ENCODE results near the gene ZC3H7B. TPM values are rescaled to one million over a fixed set of nuclear protein-coding genes. Genes with fewer than 3 reads are reported as not detected.

ZC3H7B gene
- polyA plus RNA-seq, 1 donor (not counting 4 experiments of a cell fraction or from before 2014, with no cell fraction given): 24.2 TPM

- Histone ChIP-seq H4K20me1 (ENCODE audit: control insufficient read depth, extremely low read depth, insufficient read depth, low read length) (no peaks in the 10 kb centered on the region), H3K27me3 (ENCODE audit: control insufficient read depth, extremely low read depth, insufficient read depth, low read length) (no peaks in the 10 kb centered on the region), H3K79me2 (ENCODE audit: control insufficient read depth, insufficient read depth, low read length) (no peaks in the 10 kb centered on the region), H3K36me3 (ENCODE audit: control insufficient read depth in 2 of 2, extremely low read depth in 1 of 2, insufficient read depth in 2 of 2, low read length in 2 of 2) (peaks cover 44 to 62% of the 10 kb centered on the region in 2 experiments), H3K9ac (ENCODE audit: control insufficient read depth, extremely low read depth, insufficient read depth, low read length) (no peak overlapping the region), H3K9me1 (ENCODE audit: control insufficient read depth, extremely low read depth, insufficient read depth, low read length) (no peaks in the 10 kb centered on the region), H3K4me1 (ENCODE audit: control insufficient read depth, extremely low read depth, insufficient read depth, low read length) (no peaks in the 10 kb centered on the region), H2AFZ (ENCODE audit: control insufficient read depth, low read length) (no peak overlapping the region), H3K27ac (ENCODE audit: control insufficient read depth, insufficient read depth, low read length) (no peak overlapping the region), H3K4me3 (ENCODE audit: control insufficient read depth in 2 of 3, extremely low read depth in 1 of 3, insufficient read depth in 2 of 3, low read depth in 1 of 3, low read length in 3 of 3) (no peak overlapping the region), H3K4me2 (ENCODE audit: control insufficient read depth, extremely low read depth, insufficient read depth, low read depth, low read length) (no peak overlapping the region), H3K9me3 (ENCODE audit: control insufficient read depth, low read depth, low read length) (no peaks in the 10 kb centered on the region)
- DNase-seq (ENCODE audit: low read depth, low spot score) (no peak), FAIRE-seq (no peak)
- no peak for TF ChIP-seq EZH2 (IDR thresholded peaks at IDR 0.05; ENCODE audit: low read length)
- TF ChIP-seq CTCF (optimal IDR thresholded peaks at IDR 0.05 in 1 of 3, IDR thresholded peaks at IDR 0.05 in 1 of 3, conservative IDR thresholded peaks at IDR 0.05 in 1 of 3; ENCODE audit: extremely low read depth in 1 of 3, insufficient read depth in 2 of 3, low read length in 3 of 3): no peak
- dilution Hi-C loops (cut with MboI; ENCODE audit: extremely low pct_ligation_motif_present, low sequenced_read_pairs): no loop called here
These were observed 28.8 kb downstream of the ZC3H7B start for GRCh38 chr22:41330169-41330568.

- H3K4me3 ChIP-seq (ENCODE audit: control insufficient read depth in 2 of 3, extremely low read depth in 1 of 3, insufficient read depth in 2 of 3, low read depth in 1 of 3, low read length in 3 of 3): no peak overlapping the region
- DNase-seq (ENCODE audit: low read depth, low spot score): no peak
- dilution Hi-C loops (cut with MboI; ENCODE audit: extremely low pct_ligation_motif_present, low sequenced_read_pairs): no loop called here
These were observed 31.1 kb downstream of the ZC3H7B start for GRCh38 chr22:41332217-41332939.

More at GRCh38 chr22:41332217-41332939, 31.1 kb downstream of the ZC3H7B start:
- no peak for FAIRE-seq
- H2AFZ ChIP-seq (ENCODE audit: control insufficient read depth, low read length): no peak overlapping the region
- no peak overlapping the region for H3K27ac ChIP-seq (ENCODE audit: control insufficient read depth, insufficient read depth, low read length)
- peaks cover 39 to 41% of the 10 kb centered on the region in 2 experiments for H3K36me3 ChIP-seq (ENCODE audit: control insufficient read depth in 2 of 2, extremely low read depth in 1 of 2, insufficient read depth in 2 of 2, low read length in 2 of 2)
- no peaks in the 10 kb centered on the region for H3K79me2 ChIP-seq (ENCODE audit: control insufficient read depth, insufficient read depth, low read length)
- no peak overlapping the region for H3K4me2 ChIP-seq (ENCODE audit: control insufficient read depth, extremely low read depth, insufficient read depth, low read depth, low read length)
- no peak overlapping the region for H3K9ac ChIP-seq (ENCODE audit: control insufficient read depth, extremely low read depth, insufficient read depth, low read length)
- H3K9me3 ChIP-seq (ENCODE audit: control insufficient read depth, low read depth, low read length): no peaks in the 10 kb centered on the region
- no peaks in the 10 kb centered on the region for H3K27me3 ChIP-seq (ENCODE audit: control insufficient read depth, extremely low read depth, insufficient read depth, low read length)
- no peaks in the 10 kb centered on the region for H3K9me1 ChIP-seq (ENCODE audit: control insufficient read depth, extremely low read depth, insufficient read depth, low read length)
- no peaks in the 10 kb centered on the region for H3K4me1 ChIP-seq (ENCODE audit: control insufficient read depth, extremely low read depth, insufficient read depth, low read length)
- no peaks in the 10 kb centered on the region for H4K20me1 ChIP-seq (ENCODE audit: control insufficient read depth, extremely low read depth, insufficient read depth, low read length)
- TF ChIP-seq EZH2 (IDR thresholded peaks at IDR 0.05; ENCODE audit: low read length) (no peak), CTCF (optimal IDR thresholded peaks at IDR 0.05 in 1 of 3, IDR thresholded peaks at IDR 0.05 in 1 of 3, conservative IDR thresholded peaks at IDR 0.05 in 1 of 3; ENCODE audit: extremely low read depth in 1 of 3, insufficient read depth in 2 of 3, low read length in 3 of 3) (no peak)

Measured in keratinocyte (primary cell).